ENCODE results near the gene USP1. TPM values are rescaled to one million over a fixed set of nuclear protein-coding genes. Genes with fewer than 3 reads are reported as not detected.

Gene USP1
- 10 to 100 TPM; 65.7 to 67.3 TPM for total RNA-seq

GRCh38 chr1:62436466-62437272 is at the start of gene USP1:
USP1 (plus strand) TSS chr1:62437049; CDS start chr1:62439868, 2,819 bp downstream.

Other genes starting within 250 kb of the USP1 start
- gene L1TD1, start 242.2 kb upstream of the USP1 start, total RNA-seq: not detected
- gene KANK4, start 117.6 kb upstream of the USP1 start, total RNA-seq: not detected
- not detected for gene ANGPTL3, start 160.5 kb downstream of the USP1 start, total RNA-seq